GM18499 (cell line): Measurements from ENCODE around the gene CASS4.
"Not testable (repeated sequence)": the region's sequence is repeated elsewhere in the genome, so short reads cannot be mapped to it uniquely, and the experiment has no call there.

Experiments used
- ATAC-seq: cut with Tn5 transposase; IDR thresholded peaks from one replicate; pipeline ENCODE4 v1.9.1; 2021; ENCODE audit warnings: moderate number of reproducible peaks; ENCODE audit not compliant: insufficient read depth, unreplicated experiment

The CASS4 gene

DNA sequence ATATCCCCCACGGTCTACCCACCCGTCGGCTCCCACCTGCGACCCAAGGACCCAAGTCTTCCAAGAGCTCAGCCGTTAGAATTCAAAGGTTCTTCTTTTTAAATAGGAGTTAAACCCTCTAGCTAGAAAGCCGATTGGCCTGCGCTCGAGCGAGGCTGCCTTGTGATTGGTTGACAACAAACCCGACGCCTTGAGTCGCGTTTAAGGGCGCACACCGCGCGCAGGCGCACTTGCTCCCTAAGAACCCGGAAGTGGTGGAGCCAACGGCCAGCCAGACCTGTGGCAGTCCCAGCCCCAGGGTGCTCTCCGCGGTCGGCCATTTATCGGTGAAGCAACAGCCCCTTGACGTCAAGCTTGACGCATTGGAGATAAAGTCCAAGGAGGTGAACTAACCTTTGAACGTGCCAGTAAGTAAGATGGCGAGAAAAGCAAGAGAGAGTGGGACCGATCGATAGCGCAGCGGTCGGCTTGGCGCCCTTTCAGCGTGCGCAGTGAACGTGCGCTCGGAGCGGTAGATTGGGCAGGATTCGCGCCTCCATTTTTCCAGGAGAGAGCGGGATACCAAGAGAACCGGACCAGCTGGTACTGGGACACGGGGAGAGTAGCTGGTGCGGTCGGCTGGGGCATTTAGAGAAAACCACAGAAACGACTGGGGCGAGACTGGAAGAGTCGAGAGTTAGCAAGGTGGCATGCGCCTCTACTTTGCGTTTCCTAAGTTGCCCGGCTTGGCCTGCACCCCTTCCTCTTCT, 19.8 kb upstream of the CASS4 start, which contains the start of the genes AURKA and CSTF1:
Gene AURKA, minus strand, starts transcription at position 84 of the 749 bp plus-strand sequence. CDS start 4,018 bp downstream, outside the sequence.
Gene CSTF1, plus strand, starts transcription at position 514 of the 749 bp plus-strand sequence. CDS start 2,908 bp downstream, outside the sequence.
- ATAC-seq, result peak; percentile 87

DNA sequence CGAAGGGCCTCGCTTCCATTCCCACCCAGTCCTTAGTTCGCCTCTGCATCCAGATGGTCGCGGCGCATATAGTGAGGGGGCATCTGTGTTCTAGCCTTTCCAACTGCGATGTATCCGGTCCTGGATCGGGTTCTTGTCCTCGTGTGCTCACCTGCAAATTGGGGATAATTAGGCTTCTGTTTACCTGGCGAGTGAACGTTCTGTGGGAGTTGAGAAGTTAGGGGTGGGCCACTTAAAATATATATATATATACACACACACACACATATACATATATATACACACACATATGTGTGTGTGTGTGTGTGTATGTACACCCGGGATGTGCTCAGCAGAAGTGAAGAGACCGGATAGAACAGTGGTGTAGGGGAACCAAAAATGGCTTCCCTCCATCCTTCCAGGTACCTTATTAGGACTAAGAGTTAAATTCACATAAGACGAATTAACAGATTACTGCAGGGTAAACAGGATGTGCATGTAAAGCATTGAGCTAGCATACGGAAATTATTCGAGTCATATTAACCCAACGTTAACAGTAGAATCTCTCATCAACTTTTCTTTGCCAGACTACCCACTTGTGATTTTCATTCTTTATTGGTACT, 19.1 kb upstream of the CASS4 start:
- ATAC-seq, result no peak

DNA sequence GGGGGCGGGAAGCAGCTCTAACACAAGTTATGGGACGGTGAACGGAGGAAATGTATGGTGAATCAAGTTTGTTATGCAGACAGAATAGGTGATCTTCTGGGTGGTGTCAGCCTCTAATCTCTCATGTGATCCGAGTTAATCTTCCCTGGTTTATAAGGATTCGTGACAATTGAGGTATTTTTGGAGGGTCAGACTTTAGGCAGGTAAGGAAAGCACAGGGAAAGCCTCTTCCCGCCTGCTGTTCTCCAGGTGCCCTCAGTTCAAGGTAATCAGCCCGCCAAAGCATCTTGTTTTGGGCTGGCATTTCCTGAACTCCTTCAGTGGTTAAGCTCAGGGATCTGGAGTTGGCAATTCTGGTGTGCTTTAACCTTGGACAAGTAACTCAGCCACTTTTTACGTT, 18.4 kb upstream of the CASS4 start:
- ATAC-seq, result no peak

DNA sequence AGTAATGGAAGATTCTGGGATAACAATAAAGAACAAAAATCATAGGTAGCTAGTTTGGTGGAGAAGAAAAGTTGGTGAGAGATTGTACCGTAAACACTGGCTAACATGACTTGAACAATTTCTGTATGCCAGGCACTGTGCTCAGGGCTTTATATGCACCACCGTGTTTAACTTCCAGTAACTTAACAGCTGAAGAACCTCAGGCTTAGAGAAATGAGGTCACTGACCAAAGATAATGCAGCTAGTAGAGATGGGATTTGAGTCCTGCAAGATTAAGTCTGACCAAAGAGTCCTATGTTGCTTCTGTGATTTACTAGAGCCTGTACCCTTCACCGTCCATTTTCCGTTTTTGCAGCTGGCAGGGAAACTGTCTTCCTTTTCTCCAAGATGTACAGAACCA, 16.9 kb upstream of the CASS4 start:
- no peak for ATAC-seq

DNA sequence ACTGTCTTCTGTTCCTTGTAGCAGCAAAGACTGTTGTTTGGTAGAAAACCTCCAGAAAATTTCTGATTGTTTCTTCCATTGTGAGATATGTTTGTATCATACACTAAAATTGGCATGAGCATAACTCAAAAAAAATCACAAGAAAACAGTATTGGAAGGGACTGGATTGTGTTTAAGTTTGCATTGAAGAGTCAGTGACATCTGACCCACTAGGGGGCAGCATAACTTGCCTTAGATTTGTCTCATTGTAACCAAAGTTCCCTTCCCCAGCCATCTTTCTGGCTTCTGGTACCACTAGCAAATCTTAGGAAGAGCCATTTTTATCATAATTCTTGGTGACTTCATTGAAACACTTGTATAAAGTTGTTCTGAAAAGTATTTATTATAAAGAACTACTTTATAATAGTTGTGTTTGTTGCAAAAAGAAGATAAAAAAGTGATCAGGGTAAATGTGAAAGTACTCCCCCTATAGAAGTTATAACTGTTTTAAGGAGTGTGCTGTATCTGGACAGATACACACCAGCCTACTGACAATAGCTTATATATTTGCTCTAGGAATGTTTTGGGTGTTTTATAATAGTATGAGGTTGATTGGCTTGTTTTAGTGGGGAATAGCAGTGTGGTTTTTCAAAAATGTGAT, 11.9 kb upstream of the CASS4 start:
- ATAC-seq, result no peak

DNA sequence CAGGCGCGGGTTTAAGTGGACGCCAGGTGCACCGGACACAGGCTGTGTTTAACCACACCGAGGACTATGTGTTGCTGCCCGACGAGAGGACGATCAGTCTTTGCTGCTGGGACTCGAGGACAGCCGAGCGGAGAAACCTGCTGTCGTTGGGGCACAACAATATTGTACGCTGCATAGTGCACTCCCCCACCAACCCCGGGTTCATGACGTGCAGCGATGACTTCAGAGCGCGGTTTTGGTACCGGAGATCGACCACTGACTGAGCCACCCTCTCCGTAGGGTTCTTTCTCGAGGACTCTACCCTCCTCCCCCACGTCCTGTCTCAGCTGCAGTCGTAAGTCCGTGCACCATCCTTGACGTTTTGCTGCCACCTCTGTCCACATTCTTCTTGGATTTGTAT, 8.6 kb upstream of the CASS4 start:
- ATAC-seq, result no peak

DNA sequence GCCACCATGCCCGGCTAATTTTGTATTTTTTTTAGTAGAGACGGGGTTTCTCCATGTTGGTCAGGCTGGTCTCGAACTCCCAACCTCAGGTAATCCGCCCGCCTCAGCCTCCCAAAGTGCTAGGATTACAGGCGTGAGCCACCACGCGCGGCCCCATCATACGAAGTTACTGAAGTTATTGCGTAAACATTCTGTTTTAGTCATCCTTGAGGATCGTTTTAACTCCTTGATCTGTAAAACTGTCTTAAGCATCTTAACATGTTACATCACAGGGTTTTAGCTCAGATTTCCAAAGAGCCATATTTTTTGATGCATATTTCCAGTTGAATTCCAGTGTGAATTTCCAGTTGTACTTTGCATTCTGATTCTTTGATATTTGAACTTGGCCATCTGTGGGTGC, 6.7 kb upstream of the CASS4 start:
- not testable (repeated sequence) for ATAC-seq

DNA sequence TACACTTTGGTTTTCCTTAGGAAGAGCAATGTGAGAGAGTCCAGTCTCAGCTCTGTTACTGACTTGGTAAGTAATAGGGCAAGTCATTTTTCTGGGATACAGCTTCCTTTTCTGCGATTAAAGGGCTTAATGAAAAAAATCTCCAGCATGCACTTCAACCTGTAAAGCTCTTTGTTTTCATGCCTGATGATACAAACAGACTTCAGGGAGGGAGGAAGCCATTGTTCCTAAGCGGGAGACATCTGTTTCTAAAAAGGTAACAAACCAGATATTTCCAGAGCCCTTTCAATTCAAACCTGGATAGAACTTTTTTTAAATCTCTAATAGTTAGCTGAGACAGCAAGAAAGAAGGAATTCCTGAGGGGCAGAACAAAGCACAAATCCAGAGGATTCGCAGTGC, 5.2 kb upstream of the CASS4 start:
- no peak for ATAC-seq

DNA sequence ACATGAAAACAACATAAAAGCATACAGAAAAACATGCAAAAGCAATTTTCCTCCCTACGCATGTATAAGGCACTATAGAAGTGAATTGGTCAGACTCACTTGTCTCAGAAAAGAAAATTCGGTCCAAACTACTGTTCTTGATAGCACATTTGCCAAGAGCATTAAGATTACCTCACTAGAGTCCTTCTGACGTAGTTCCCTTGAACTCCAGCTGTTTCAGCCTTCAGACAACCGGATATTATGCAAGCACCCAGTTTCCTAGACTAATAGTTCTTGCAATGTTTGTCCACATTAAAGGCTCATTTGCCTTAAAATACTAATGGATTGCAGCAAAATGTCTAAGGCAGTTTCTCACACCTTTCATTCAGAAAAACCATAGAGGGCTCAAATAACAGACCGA, 2.5 kb upstream of the CASS4 start:
- no peak for ATAC-seq

DNA sequence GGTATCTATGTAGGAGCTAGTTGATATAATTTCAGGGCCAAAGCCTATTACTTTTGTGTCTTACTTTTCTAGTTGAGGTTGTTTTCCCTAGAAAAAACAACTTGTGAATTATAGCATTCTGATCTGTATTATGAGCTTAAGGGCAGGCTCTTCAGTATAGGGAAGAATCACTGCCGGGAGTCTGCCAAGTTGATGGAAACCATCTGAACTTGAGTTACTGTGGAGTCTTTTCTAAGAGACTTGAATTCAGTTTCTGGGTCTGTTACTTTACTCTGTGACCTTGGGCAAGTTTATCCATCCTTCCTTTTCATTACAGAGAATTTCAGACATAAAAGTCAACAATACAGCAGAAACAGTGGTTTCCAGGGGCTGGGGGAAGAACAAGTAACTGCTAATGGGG, 2.1 kb upstream of the CASS4 start:
- ATAC-seq, result no peak

DNA sequence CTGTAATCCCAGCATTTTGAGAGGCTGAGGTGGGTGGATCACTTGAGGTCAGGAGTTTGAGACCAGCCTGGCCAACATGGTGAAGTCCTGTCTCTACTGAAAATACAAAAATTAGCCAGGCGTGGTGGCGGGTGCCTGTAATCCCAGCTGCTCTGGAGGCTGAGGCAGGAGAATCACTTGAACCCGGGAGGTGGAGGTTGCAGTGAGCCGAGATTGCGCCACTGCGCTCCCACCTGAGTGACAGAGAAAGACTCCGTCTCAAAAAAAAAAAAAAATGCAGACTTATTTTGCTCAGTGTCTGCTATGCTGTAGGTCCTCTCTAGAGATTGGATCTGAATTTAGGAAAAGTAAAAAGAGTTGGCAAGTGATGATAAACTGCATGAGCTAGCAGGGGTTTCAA, 773 bp upstream of the CASS4 start:
- not testable (repeated sequence) for ATAC-seq

DNA sequence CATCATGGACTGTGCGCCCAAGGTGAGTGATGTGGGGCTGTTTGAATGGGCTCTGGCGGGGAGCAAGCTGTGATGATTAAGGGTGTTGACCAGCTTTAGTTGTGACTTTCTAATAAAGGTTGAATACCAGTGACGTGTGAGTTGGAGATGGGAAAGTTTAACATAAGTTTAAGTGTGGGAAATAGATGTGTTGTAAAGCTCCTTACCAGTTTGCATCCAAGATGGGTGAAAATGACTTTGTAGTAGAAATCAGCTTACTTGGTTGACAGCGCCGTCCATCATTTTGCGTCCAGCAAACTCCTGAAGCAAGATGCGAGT, 372 bp downstream of the CASS4 start:
- ATAC-seq, result no peak

DNA sequence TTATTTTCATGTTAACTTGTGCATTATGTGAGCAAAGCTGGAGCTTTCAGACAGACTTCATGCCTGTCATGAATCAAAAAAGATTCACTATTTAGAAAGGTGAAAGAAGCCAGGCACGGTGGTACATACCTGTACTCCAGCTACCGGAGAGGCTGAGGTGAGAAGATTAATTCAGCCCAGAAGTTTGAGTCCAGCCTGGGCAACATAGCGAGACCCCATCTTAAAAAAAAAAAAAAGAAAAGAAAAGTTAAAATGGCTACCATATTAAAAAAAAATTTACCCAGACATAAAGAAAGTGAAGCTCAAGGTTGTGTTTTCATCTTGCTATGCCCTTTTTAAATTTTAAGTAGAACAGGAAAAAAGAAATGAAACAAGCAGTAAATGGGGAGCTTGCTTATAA, 889 bp downstream of the CASS4 start:
- ATAC-seq, result no peak

DNA sequence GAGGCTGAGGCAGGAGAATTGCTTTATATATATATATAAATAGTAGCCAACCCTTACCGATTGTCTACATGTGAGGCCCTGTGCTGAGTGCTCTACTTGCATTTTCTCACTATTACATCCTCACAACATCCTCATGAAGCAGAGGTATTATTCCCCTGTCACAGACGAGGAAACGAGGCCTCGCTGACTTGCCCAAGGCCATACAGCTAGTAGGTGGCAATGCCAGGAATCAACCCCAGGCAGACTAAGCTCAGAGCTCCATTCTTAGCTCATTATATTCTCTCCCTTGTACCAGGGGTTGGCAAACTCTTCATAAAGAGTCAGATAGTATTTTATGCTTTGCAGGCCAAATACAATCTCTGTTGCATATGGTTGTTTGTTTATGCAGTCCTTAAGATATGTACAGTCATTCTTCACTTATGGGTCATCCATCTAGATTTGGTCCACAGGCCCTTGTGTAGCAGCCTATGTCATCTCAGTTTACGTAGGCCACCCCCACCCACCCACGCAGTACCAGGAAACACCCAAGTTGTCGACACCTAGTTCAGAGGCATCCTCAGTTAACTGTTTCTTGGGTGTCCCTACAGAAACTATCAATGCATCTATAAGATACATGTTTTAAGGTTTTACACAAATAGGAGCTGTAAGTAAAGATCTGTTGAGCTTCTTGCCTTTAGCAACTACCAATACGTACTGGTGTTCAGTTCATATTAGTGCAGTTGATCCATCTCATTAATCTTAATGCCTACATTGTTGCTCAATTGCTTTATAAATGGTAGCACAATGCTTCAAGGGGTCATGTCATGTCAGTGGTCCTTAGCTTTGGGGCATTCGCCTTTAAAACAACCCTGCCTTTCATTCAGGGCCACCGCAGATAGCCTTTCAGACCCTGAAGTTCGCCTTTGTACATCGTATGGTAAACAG, 3.0 kb downstream of the CASS4 start:
- no peak for ATAC-seq

DNA sequence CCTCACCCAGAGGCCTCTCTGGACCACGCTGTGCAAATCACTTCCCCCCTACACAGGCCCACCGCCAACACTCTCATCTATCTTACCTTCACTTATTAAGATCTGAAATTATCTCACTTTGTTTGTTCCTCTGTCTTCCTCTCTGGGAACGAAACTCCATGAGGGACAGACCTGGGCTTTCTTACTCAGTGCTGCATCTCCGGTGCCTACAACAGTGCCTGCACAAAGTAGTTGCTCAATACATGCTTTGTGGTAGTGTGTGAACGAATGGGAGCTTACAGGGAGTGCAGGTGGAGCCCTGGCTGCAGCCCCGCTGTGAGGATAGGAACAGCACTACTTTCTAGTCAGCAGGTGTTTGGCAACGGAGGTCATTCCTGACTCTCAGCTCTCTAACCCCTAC, 5.3 kb downstream of the CASS4 start:
- no peak for ATAC-seq

DNA sequence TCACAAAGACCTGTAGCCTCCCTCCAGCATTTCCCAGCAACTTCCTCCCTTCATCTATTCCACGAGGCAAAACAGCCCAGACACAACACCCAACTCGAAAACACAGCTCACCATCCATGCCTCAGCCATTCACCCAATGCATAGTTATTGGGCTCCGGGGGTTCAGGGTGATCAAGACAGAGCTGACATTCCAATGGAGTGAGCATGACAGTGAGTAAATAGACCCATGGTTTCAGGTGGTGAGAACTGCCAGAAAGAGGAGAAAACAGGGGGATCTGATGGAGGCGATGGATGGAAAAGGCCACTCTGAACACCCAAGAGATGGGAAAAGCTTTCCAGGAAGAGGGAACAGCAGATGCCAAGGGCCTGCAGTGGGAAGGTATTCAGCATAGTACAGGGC, 5.9 kb downstream of the CASS4 start:
- no peak for ATAC-seq

DNA sequence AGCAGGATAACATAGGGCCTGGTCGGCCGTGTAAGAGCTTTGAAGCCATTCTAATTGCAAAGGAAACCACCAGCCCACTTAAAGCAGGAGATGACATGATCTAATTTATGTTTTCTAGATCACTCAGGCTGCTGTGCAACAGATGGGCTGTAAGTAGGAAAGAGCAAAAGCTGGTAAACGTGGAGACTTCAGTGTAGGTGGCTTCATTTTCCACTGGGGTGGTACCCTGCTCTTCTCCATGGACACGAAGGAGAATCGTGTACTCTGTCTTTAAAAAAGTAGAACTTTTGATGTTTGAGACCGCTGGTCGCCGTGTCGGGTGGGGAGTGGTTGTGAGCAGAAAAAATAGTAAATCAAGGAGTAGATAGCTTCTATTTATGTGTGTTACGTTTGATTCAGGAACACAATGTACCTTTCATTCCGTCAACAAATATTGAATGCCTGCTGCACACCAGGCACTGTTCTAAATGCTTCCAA, 6.4 kb downstream of the CASS4 start:
- ATAC-seq, result no peak

DNA sequence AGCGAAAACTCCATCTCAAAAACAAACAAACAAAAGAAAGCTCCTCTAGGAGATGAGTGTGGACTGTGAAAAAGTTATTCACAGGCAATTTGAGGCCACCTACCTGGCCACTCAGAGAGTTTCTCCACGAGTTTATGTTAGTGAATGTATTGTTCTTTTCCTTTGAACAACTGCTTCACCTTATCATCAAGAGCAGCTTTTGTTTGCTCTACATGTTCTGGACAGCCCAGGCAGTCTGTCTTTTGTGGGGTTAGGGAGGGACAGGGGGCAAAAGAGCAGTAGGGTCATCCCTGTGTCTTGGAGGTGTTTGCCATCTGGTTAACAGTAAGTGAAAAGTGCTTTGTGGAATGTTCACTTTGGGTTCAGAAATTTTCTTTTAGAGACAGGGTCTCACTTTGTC, 8.0 kb downstream of the CASS4 start:
- ATAC-seq, result no peak

DNA sequence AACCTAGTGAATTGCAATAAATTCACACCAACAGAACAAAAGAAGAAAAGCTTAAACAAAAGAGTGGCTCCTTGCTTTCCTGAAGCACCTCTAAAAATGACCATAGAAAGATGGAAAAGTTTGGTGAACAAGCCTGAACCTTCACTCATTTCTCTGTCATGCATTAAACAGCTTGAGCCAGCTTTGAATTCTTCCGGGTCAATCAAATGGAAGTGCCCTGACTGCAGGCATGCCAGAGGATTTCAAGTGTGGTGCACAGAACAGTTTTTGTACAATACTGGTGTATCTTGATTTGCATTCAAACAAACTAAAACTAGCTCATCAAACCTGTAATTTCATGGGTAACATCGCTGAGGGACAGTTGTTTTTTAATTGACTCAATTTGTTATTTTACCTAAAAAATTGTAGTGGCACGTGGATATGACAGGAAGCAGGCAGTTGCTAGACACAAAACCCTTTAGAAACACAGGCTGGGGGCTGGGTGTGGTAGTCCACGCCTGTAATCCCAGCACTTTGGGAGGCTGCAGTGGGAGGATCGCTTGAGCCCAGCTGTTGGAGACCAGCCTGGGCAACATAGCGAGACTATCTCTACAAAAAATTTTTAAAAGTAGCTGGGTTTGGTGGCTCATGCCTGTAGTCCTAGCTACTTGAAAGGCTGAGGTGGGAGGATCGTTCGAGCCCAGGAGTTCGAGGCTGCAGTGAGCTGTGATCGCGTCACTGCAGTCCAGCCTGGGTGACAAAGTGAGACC, 9.1 kb downstream of the CASS4 start:
- no peak for ATAC-seq
